Loucy (cell line): ENCODE data around the gene SPACDR.

Experiments
- H2AFZ ChIP-seq: fragments of 200-600 bp; sonication (generic); 2 replicates; pipeline ENCODE4 v1.6.0; 2016; ENCODE audit warnings: antibody characterized with exemption, mild to moderate bottlenecking, low read length, moderate library complexity
- H3F3A ChIP-seq: fragments of 200-600 bp; 2 replicates; pipeline ENCODE4 v1.6.0; 2016; ENCODE audit warnings: antibody characterized with exemption, low read depth, mild to moderate bottlenecking
- H3K27me3 ChIP-seq: fragments of 200-600 bp; sonication (generic); 2 replicates; pipeline ENCODE4 v1.6.1; 2014; ENCODE audit warnings: low read length, mild to moderate bottlenecking; ENCODE audit not compliant: insufficient read depth, poor library complexity, severe bottlenecking
- H3K36me3 ChIP-seq: fragments of 200-600 bp; sonication (generic); 2 replicates; pipeline ENCODE4 v1.6.1; 2016; ENCODE audit warnings: low read length; ENCODE audit not compliant: insufficient read depth
- H3K4me1 ChIP-seq: fragments of 200-600 bp; sonication (generic); 2 replicates; pipeline ENCODE4 v1.5.1; 2014; ENCODE audit warnings: low read length, mild to moderate bottlenecking; ENCODE audit not compliant: insufficient read depth, poor library complexity, severe bottlenecking
- H3K4me2 ChIP-seq: fragments of 200-600 bp; sonication (generic); 2 replicates; pipeline ENCODE4 v1.6.0; 2014; ENCODE audit warnings: antibody characterized with exemption, low read length, low read depth, mild to moderate bottlenecking; ENCODE audit not compliant: poor library complexity, severe bottlenecking
- H3K4me3 ChIP-seq: fragments of 200-600 bp; sonication (generic); 2 replicates; pipeline ENCODE4 v1.5.1; 2014; ENCODE audit warnings: low read length, mild to moderate bottlenecking, mixed read lengths; ENCODE audit not compliant: poor library complexity, severe bottlenecking
- H3K79me2 ChIP-seq: fragments of 200-600 bp; sonication (generic); 2 replicates; pipeline ENCODE4 v1.6.1; 2014; ENCODE audit warnings: low read length; ENCODE audit not compliant: insufficient read depth
- H3K9ac ChIP-seq: fragments of 200-600 bp; sonication (generic); 2 replicates; pipeline ENCODE4 v1.6.0; 2014; ENCODE audit warnings: mild to moderate bottlenecking, low read depth, low read length, moderate library complexity; ENCODE audit not compliant: poor library complexity, severe bottlenecking
- H3K9me2 ChIP-seq: fragments of 200-600 bp; sonication (generic); replicated peaks from 2 replicates; pipeline ENCODE4 v1.6.1; 2016; ENCODE audit warnings: low read depth, low read length, mixed read lengths
- H3K9me3 ChIP-seq: fragments of 200-600 bp; sonication (generic); 2 replicates; pipeline ENCODE4 v1.6.1; 2014; ENCODE audit warnings: mild to moderate bottlenecking, antibody characterized with exemption, low read length, low read depth; ENCODE audit not compliant: insufficient read depth
- H4K20me1 ChIP-seq: fragments of 200-600 bp; sonication (generic); 2 replicates; pipeline ENCODE4 v1.6.0; 2014; ENCODE audit warnings: antibody characterized with exemption, low read length, mild to moderate bottlenecking; ENCODE audit not compliant: insufficient read depth, poor library complexity, severe bottlenecking
- EZH2phosphoT487 ChIP-seq: fragments of 200-600 bp; IDR thresholded peaks from 2 replicates; pipeline ENCODE4 v1.6.1; 2018; ENCODE audit warnings: antibody characterized with exemption, mild to moderate bottlenecking, moderate library complexity, borderline replicate concordance
- TF ChIP-seq, protein P1 (sequence below): fragments of 200-600 bp; sonication (generic); conservative IDR thresholded peaks from 2 replicates; pipeline ENCODE4 v1.5.1; 2014; ENCODE audit warnings: mild to moderate bottlenecking, antibody characterized with exemption, low read length

SPACDR gene

GRCh38 chr7:100483722-100484672 lies 19.9 kb upstream of the SPACDR start, which contains the start of gene NYAP1:
NYAP1 (plus strand) TSS chr7:100483927; CDS start chr7:100485312, 1,385 bp downstream.
- no peaks in the 10 kb centered on the region for H3K9me2 ChIP-seq
- peak within 1 kb of the TSS; percentile 86 for H2AFZ ChIP-seq
- H3K9ac ChIP-seq = peak within 1 kb of the TSS; percentile 41
- H3K4me2 ChIP-seq = peak within 1 kb of the TSS; percentile 96
- no peaks in the 10 kb centered on the region for H3K9me3 ChIP-seq
- H3K4me1 ChIP-seq = peaks cover 9% of the 10 kb centered on the region
- no peaks in the 10 kb centered on the region for H4K20me1 ChIP-seq
- H3K4me3 ChIP-seq = peak within 1 kb of the TSS; percentile 75
- H3K79me2 ChIP-seq = peaks cover under 1% of the 10 kb centered on the region
- H3K36me3 ChIP-seq = no peaks in the 10 kb centered on the region
- no peaks in the 10 kb centered on the region for H3K27me3 ChIP-seq
- TF ChIP-seq, protein P1, sequence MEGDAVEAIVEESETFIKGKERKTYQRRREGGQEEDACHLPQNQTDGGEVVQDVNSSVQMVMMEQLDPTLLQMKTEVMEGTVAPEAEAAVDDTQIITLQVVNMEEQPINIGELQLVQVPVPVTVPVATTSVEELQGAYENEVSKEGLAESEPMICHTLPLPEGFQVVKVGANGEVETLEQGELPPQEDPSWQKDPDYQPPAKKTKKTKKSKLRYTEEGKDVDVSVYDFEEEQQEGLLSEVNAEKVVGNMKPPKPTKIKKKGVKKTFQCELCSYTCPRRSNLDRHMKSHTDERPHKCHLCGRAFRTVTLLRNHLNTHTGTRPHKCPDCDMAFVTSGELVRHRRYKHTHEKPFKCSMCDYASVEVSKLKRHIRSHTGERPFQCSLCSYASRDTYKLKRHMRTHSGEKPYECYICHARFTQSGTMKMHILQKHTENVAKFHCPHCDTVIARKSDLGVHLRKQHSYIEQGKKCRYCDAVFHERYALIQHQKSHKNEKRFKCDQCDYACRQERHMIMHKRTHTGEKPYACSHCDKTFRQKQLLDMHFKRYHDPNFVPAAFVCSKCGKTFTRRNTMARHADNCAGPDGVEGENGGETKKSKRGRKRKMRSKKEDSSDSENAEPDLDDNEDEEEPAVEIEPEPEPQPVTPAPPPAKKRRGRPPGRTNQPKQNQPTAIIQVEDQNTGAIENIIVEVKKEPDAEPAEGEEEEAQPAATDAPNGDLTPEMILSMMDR = no peak
- no peak for TF ChIP-seq EZH2phosphoT487
- H3F3A ChIP-seq = peaks cover 6% of the 10 kb centered on the region; the same call in 1 of the 2 replicates

DNA sequence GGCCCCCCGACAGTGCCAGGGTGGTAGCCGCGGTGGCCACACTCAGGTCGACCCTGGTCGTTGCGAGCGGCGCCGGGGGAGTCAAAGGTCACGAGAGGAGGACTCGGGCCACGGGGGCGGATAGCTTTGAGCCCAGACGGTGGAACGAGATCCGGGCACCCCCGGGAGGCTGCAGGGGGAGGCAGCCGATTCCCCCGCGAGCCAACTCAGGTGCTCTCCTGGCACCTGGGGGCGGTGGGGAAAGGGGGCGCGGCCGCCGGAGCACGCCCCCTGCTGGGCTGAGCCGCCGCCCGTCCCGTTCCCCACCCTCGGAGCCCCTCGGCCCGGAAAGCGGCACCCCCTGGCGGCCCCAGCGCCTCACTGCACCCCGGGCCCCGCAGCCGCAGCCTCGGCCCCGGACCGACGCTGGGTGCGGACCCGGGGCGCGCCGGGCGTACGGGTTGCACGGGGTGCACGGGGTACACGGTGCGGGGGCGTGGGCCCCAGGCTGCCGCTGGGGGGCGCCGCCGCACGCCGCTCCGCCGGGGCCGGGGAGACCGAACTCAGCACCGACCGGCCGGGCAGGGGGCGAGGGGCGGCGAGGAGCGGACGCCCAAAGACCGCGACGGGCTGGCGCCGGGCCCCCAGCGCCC lies 19.1 kb upstream of the SPACDR start:
- Histone ChIP-seq H3K9me2 (no peaks in the 10 kb centered on the region), H3K4me2 (peak overlapping the region; percentile 96), H3K9me3 (no peaks in the 10 kb centered on the region), H3F3A (peaks cover 6% of the 10 kb centered on the region; the same call in 1 of the 2 replicates), H3K4me3 (peak overlapping the region; percentile 75), H3K36me3 (no peaks in the 10 kb centered on the region), H3K9ac (peak overlapping the region; percentile 41), H3K27me3 (peaks cover 5% of the 10 kb centered on the region), H2AFZ (peak overlapping the region; percentile 86; the same call in 1 of the 2 replicates), H4K20me1 (peaks cover 5% of the 10 kb centered on the region), H3K4me1 (peaks cover 9% of the 10 kb centered on the region), H3K79me2 (peaks cover 8% of the 10 kb centered on the region)
- no peak for TF ChIP-seq EZH2phosphoT487
- TF ChIP-seq, protein P1 = peak; percentile 82

DNA sequence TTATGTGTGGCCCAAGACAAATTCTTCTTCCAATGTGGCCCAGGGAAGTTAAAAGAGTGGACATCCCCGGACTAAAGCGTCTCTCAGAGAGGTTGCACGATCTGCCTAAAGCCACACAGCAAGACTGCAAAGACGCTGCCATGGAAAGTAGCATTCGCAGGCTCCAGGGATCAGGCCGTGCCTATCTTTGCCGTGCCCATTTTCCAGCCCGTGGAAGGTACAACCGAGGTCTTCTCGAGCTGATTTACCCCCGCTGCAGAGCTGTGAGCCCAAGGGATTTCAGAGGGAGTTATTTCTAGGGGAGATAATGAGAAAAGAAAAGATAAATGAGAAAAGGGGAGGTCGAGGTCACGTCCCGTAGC lies 18.6 kb upstream of the SPACDR start:
- Histone ChIP-seq H3F3A (peaks cover 6% of the 10 kb centered on the region; the same call in 1 of the 2 replicates), H3K9me2 (no peaks in the 10 kb centered on the region), H3K36me3 (no peaks in the 10 kb centered on the region), H3K79me2 (peaks cover 13% of the 10 kb centered on the region), H3K4me2 (peak overlapping the region; percentile 96), H3K9ac (peak overlapping the region; percentile 41), H3K4me1 (peaks cover 9% of the 10 kb centered on the region), H4K20me1 (peaks cover 8% of the 10 kb centered on the region), H2AFZ (peak overlapping the region; percentile 86; the same call in 1 of the 2 replicates), H3K27me3 (peaks cover 5% of the 10 kb centered on the region), H3K9me3 (no peaks in the 10 kb centered on the region), H3K4me3 (peak overlapping the region; percentile 75)
- no peak for TF ChIP-seq EZH2phosphoT487
- TF ChIP-seq, protein P1 = no peak
